ENCODE data around the gene CPB2.
A peak's percentile ranks its signal among the peaks of the same experiment; 100 is the strongest.

CPB2 gene

GRCh38 chr13:46106839-46107371 lies 2.1 kb upstream of the CPB2 start:
- no peak overlapping the region for H3K9ac ChIP-seq
- no peak overlapping the region for H3K4me3 ChIP-seq
- peaks cover 12 to 25% (median 19%) of the 10 kb centered on the region in 10 experiments for H3K4me1 ChIP-seq
- TF ChIP-seq Cebpa-rat (IDR thresholded peaks at IDR 0.05) = no peak
- no peaks in the 10 kb centered on the region for H3K36me3 ChIP-seq
- H3K9me3 ChIP-seq (replicated peaks in 1 of 11) = no peaks in the 10 kb centered on the region; a peak in 1 of 22 replicates
- H3K27ac ChIP-seq = no peak overlapping the region
- no peaks in the 10 kb centered on the region for H4K20me1 ChIP-seq
- H3K27me3 ChIP-seq = no peaks in the 10 kb centered on the region
- peak overlapping the region; percentile 30 to 63 (median 52); a peak in 20 of 22 replicates for H3K4me2 ChIP-seq

GRCh38 chr13:46103037-46103436 lies 1.8 kb downstream of the CPB2 start:
- Histone ChIP-seq H3K36me3 (no peaks in the 10 kb centered on the region), H4K20me1 (no peaks in the 10 kb centered on the region), H3K4me1 (peaks cover 30 to 50% (median 42%) of the 10 kb centered on the region in 10 experiments), H3K27me3 (no peaks in the 10 kb centered on the region), H3K9ac (no peak overlapping the region), H3K4me2 (no peak overlapping the region), H3K9me3 (replicated peaks in 1 of 11) (no peaks in the 10 kb centered on the region; a peak in 1 of 22 replicates), H3K4me3 (no peak overlapping the region), H3K27ac (no peak overlapping the region)
- no peak for TF ChIP-seq Cebpa-rat (IDR thresholded peaks at IDR 0.05)

- Histone ChIP-seq H3K9ac (0 out of 22 replicates have a peak overlapping the region, but pooled peaks of 1 of the 11 experiments have one; percentile 3), H3K4me2 (peak overlapping the region; percentile 62 to 87 (median 74))
Measured at GRCh38 chr13:46102255-46102605, 2.6 kb downstream of the CPB2 start.

GRCh38 chr13:46101484-46102254 lies 3.2 kb downstream of the CPB2 start:
- 0 out of 22 replicates have a peak, but pooled peaks of 1 of the 11 experiments have one; percentile 10 for TF ChIP-seq Cebpa-rat (IDR thresholded peaks at IDR 0.05)
- Histone ChIP-seq H3K4me1 (peaks cover 24 to 43% (median 36%) of the 10 kb centered on the region in 10 experiments), H3K4me2 (peak overlapping the region; percentile 62 to 87 (median 74)), H3K4me3 (peak overlapping the region in 1 of 10 experiments; percentile 5; a peak in 1 of 20 replicates), H3K27me3 (no peaks in the 10 kb centered on the region), H3K36me3 (no peaks in the 10 kb centered on the region), H4K20me1 (no peaks in the 10 kb centered on the region), H3K9ac (peak overlapping the region in 2 of 11 experiments; percentile 3 to 20; a peak in 1 of 22 replicates), H3K9me3 (replicated peaks in 1 of 11) (no peaks in the 10 kb centered on the region; a peak in 1 of 22 replicates), H3K27ac (peak overlapping the region in 9 of 11 experiments; percentile 22 to 73 (median 55); a peak in 16 of 22 replicates)

More at GRCh38 chr13:46102255-46102605, 2.6 kb downstream of the CPB2 start:
- Histone ChIP-seq H3K27me3 (no peaks in the 10 kb centered on the region), H3K9me3 (replicated peaks in 1 of 11) (no peaks in the 10 kb centered on the region; a peak in 1 of 22 replicates), H3K4me1 (peaks cover 30 to 49% (median 41%) of the 10 kb centered on the region in 10 experiments), H3K36me3 (no peaks in the 10 kb centered on the region), H3K27ac (peak overlapping the region in 8 of 11 experiments; percentile 11 to 73 (median 52); a peak in 11 of 22 replicates), H4K20me1 (no peaks in the 10 kb centered on the region), H3K4me3 (no peak overlapping the region; a peak in 1 of 20 replicates)
- no peak for TF ChIP-seq Cebpa-rat (IDR thresholded peaks at IDR 0.05)

GRCh38 chr13:46101002-46101401 lies 3.8 kb downstream of the CPB2 start:
- peak overlapping the region; percentile 62 to 87 (median 74); a peak in 21 of 22 replicates for H3K4me2 ChIP-seq
- H3K9ac ChIP-seq = no peak overlapping the region; a peak in 1 of 22 replicates
- H3K4me3 ChIP-seq = no peak overlapping the region
- H3K36me3 ChIP-seq = no peaks in the 10 kb centered on the region
- H3K27me3 ChIP-seq = no peaks in the 10 kb centered on the region
- no peak for TF ChIP-seq Cebpa-rat (IDR thresholded peaks at IDR 0.05)
- peaks cover 23 to 36% (median 31%) of the 10 kb centered on the region in 10 experiments for H3K4me1 ChIP-seq
- H3K9me3 ChIP-seq (replicated peaks in 1 of 11) = no peaks in the 10 kb centered on the region; a peak in 1 of 22 replicates
- H3K27ac ChIP-seq = peak overlapping the region in 10 of 11 experiments; percentile 37 to 73 (median 56); a peak in 15 of 22 replicates
- no peaks in the 10 kb centered on the region for H4K20me1 ChIP-seq

- H4K20me1 ChIP-seq = no peaks in the 10 kb centered on the region
- H3K4me1 ChIP-seq = peaks cover 23 to 36% (median 31%) of the 10 kb centered on the region in 10 experiments
- H3K27me3 ChIP-seq = no peaks in the 10 kb centered on the region
- peak overlapping the region in 10 of 11 experiments; percentile 37 to 73 (median 56); a peak in 19 of 22 replicates for H3K27ac ChIP-seq
- H3K36me3 ChIP-seq = no peaks in the 10 kb centered on the region
- H3K4me3 ChIP-seq = no peak overlapping the region
- H3K9me3 ChIP-seq (replicated peaks in 1 of 11) = no peaks in the 10 kb centered on the region; a peak in 1 of 22 replicates
- peak overlapping the region in 2 of 11 experiments; percentile 57; a peak in 4 of 22 replicates for H3K9ac ChIP-seq
- TF ChIP-seq Cebpa-rat (IDR thresholded peaks at IDR 0.05) = no peak
- peak overlapping the region; percentile 62 to 87 (median 74) for H3K4me2 ChIP-seq
Measured at GRCh38 chr13:46100191-46100815, 4.5 kb downstream of the CPB2 start.

GRCh38 chr13:46097663-46098062 lies 7.2 kb downstream of the CPB2 start:
- Histone ChIP-seq H3K36me3 (no peaks in the 10 kb centered on the region), H3K4me2 (no peak overlapping the region), H3K9ac (no peak overlapping the region), H3K27ac (no peak overlapping the region), H3K4me1 (peaks cover 23 to 35% (median 31%) of the 10 kb centered on the region in 10 experiments), H4K20me1 (no peaks in the 10 kb centered on the region), H3K4me3 (no peak overlapping the region), H3K27me3 (no peaks in the 10 kb centered on the region), H3K9me3 (replicated peaks in 1 of 11) (no peaks in the 10 kb centered on the region)
- TF ChIP-seq Cebpa-rat (IDR thresholded peaks at IDR 0.05) = no peak

- H3K36me3 ChIP-seq = no peaks in the 10 kb centered on the region
- peaks cover 20 to 29% (median 25%) of the 10 kb centered on the region in 10 experiments for H3K4me1 ChIP-seq
- H3K4me2 ChIP-seq = no peak overlapping the region
- no peak overlapping the region for H3K9ac ChIP-seq
- H3K4me3 ChIP-seq = no peak overlapping the region
- TF ChIP-seq Cebpa-rat (IDR thresholded peaks at IDR 0.05) = no peak
- H3K27me3 ChIP-seq = no peaks in the 10 kb centered on the region
- no peaks in the 10 kb centered on the region for H4K20me1 ChIP-seq
- no peak overlapping the region for H3K27ac ChIP-seq
- H3K9me3 ChIP-seq (replicated peaks in 1 of 11) = no peaks in the 10 kb centered on the region
Measured at GRCh38 chr13:46097015-46097414, 7.8 kb downstream of the CPB2 start.

GRCh38 chr13:46094478-46094877 lies 10.4 kb downstream of the CPB2 start:
- no peak overlapping the region for H3K4me2 ChIP-seq
- no peak overlapping the region for H3K4me3 ChIP-seq
- no peak overlapping the region for H3K27ac ChIP-seq
- no peaks in the 10 kb centered on the region for H3K36me3 ChIP-seq
- no peaks in the 10 kb centered on the region for H3K27me3 ChIP-seq
- no peak; a peak in 1 of 22 replicates for TF ChIP-seq Cebpa-rat (IDR thresholded peaks at IDR 0.05)
- H3K4me1 ChIP-seq = peaks cover 0 to 4% (median 0%) of the 10 kb centered on the region in 10 experiments; a peak in 5 of 20 replicates
- no peaks in the 10 kb centered on the region for H4K20me1 ChIP-seq
- H3K9me3 ChIP-seq (replicated peaks in 1 of 11) = no peaks in the 10 kb centered on the region
- no peak overlapping the region for H3K9ac ChIP-seq

Measured in BLaER1 treated with 17β-estradiol and CSF1 and Interleukin-3, amounts not matched to agents 10 nM and 100 nM (cell line).